Effector CD4-positive, alpha-beta T cell (primary cell): Measurements from ENCODE around the gene CARTPT. TPM values are rescaled to one million over a fixed set of nuclear protein-coding genes. Genes with fewer than 3 reads are reported as not detected.

ENCODE experiments used
- DNase-seq: peaks from one replicate; pipeline ENCODE4 v3.0.0-alpha.2; 2020
- total RNA-seq: gene quantifications from one replicate; lab custom pipeline; 2026; lab: John Stamatoyannopoulos, UW

The CARTPT gene
- total RNA-seq = not detected

DNA sequence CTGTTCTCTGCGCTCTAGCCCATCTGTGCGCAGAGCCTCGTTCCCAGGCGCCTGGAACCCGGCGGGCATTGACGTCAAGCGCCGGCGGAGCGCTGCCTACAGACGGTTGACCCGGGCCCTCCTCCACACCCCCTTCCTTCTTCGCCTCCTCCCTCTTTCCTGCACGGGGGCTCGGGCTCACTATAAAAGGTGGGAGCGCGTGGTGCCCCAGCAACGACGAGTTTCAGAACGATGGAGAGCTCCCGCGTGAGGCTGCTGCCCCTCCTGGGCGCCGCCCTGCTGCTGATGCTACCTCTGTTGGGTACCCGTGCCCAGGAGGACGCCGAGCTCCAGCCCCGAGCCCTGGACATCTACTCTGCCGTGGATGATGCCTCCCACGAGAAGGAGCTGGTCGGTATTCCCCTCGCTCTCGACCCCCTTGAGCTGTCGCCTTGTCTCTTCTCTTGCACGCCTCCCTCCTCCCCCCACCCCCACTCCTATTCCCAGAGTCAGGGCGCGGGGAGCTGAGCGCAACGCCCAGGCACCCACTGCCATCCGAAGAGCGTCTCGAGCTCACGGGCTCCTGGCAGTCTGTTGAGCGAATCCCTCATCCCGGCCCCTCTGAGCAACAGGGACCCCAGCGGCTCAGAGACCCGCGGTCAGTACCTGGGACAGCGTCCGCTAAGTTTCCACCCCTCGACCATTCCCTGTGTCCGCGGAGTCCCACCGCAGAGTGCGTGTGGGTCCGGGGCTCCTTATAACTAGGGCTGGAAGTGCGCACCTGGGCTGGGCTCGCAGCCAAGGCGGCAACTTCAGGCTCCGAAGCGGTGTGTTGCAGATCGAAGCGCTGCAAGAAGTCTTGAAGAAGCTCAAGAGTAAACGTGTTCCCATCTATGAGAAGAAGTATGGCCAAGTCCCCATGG is at the start of gene CARTPT:
Gene CARTPT (plus strand): TSS at position 213 of the 902 bp plus-strand sequence. CDS start 19 bp downstream, at position 232.
- no peak for DNase-seq

DNA sequence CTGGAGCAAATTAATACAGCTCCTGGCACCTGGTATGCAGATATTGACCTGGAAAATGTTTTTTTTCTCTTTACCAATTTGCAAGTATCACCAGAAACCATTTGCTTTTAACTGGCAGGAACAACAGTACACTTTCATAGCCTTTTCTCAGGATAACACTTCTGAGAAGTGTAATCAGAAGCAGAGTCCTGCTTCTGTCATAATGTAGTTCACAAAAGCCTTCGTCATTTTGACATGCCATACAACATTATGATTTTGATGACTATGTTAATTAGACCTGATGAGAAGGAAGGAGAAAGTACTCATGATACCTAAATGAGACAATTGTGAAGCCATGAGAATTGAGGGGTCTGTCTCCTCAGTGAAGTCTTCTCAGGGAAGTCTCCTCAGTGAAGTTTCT is 41.1 kb upstream of the CARTPT start:
- no peak for DNase-seq

- DNase-seq = no peak
Measured at GRCh38 chr5:71679714-71680113, 39.4 kb upstream of the CARTPT start.

- no peak for DNase-seq
Measured at GRCh38 chr5:71680510-71680909, 38.6 kb upstream of the CARTPT start.

DNA sequence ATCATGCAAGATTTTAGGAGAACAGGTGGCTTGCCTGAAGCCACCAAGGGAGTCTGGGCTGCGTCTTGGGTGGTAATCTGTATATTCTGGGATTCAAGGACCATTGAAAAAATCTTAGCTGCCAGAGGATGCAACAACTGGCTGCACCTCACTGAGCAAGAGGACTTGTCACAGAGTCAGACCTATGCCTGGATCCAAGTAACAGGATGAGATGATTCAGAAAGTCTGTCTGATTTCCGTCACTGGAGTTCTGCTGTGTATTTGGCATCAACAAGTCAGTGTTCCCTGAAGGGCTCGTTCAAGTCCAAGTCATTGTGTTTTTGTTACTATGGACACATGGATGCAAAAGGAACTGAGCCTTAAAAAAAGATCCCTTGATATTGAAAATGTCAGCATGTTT is 37.8 kb upstream of the CARTPT start:
- DNase-seq = no peak

- no peak for DNase-seq
Measured at GRCh38 chr5:71684309-71684708, 34.8 kb upstream of the CARTPT start.

DNA sequence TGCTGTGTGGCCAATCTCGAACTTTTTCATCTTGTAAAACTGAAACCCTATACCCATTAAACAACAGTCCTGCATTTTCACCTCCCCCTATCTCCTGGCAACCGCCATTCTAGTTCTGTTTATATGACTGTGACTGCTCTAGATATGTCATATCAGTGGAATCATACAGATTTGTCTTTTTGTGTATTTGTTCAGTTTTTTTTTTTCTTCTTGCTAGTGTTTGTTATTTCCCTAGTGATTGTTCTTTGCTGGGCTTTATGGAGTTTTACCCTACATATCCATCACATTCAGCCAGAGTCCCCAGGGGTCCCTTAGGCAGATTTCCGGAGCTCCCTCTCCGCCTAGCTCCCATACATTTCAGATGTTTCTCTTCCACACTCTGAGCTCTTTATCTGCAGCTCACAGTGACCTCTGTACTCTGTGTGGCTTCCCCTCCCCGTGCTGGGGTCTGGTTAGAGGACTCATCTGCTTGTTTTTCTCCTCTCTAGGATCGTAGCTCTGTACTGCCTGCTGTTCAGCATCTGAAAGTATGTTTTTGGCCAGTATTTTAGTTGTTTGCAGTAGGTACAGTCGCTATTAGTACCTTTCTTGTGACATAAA is 25.1 kb upstream of the CARTPT start:
- DNase-seq = no peak

DNA sequence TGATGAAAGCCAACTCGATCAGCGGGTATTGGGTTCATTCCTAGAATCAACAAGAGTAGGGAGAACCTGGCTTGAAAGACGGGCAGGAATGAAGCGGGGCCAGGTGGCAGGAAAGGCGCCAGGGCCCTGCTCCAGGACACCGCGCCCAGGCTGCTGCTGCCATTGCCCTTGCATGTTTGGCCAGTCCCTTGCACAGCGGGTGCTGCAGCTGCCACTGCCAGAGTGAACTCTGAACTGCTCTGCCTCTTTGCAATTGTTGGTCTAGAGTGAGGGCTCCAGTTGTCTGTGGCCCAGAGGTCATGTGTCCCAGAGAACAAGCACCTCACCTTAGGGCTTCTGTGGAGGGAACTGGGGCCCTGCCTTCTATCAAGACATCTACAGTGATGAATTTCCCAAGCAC is 24.0 kb upstream of the CARTPT start:
- DNase-seq = no peak

DNA sequence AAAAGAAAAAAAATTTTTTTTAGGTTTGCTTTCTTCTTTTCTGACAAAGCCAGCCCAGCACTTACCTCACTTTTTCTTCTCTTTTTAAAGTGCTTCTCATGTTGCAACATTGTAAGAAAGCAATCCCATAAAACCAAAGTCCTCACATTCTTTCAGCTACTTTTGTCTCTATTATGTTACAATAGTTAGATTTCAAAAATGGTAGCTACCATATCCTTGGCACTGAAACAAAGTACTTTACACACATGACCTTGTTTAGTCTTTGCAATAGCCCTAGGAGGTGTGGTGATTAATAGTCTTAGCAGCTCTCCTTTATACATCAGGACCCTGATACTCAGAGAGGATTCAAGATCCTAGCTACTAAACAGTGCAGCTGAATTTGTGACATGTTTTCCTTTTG is 23.5 kb upstream of the CARTPT start:
- DNase-seq = no peak

DNA sequence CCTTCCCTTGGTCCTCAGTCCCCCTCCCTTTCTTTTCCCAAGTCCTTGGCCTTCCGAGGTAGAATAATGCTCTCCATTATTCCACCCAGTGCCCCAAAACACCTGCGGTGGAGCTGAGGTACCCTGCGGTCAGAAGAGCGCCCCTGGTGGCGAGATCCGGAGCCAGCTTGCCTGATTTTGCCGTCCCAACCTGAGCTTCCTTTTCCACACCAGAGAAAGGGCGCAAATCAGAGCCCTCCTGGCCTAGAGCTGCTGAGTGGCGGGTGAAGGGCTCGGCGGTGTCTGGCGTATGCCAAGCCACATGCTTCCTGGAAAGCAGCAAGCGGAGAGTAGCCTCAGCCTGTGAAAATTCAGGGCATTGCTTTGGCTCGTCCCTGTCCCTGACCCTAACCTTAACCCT is 21.1 kb upstream of the CARTPT start:
- DNase-seq = no peak

- no peak for DNase-seq
Measured at GRCh38 chr5:71699233-71699632, 19.8 kb upstream of the CARTPT start.

GRCh38 chr5:71699751-71700150 is 19.3 kb upstream of the CARTPT start:
- DNase-seq = no peak

GRCh38 chr5:71700803-71701202 is 18.3 kb upstream of the CARTPT start:
- no peak for DNase-seq

- DNase-seq = no peak
Measured at GRCh38 chr5:71701407-71701806, 17.7 kb upstream of the CARTPT start.

DNA sequence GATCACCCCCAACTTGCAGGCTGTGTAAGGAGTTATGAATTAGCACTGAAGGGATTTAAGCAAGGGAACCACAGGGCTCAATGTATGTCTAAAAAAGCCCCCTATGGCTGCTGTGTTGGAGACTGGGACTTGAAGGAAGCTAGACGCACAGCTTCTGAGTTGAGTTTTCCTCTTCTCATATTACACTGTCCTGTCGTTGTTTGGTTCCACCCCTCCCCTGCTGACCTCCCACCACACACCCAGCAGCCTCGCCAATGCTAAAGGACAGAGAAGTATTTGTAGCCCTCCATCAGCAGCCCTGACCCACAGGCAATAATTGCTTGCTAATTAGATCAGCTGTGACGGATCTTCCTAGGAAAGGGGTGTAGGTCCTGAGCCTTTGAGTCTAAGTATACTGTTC is 15.1 kb upstream of the CARTPT start:
- no peak for DNase-seq

DNA sequence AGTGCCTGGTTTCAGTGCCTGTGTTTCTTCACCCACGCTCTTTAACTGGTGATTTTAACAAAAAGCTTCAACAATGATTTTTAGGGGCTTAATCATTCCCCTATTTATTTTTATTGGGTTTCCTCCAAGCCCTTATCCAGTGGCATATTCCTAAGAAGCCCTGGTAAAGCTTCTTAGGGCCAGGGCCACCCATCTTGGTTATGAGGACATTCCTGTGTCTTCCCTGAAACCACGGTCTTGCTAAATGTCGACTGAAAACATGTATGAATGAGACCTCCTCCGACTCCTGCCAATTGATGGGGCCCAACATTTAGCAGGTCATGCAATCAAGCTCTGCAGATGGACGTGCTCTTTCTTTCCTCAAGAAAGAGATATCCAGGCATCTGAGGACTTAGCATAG is 13.7 kb upstream of the CARTPT start:
- no peak for DNase-seq

- DNase-seq = no peak
Measured at GRCh38 chr5:71706906-71707305, 12.2 kb upstream of the CARTPT start.

DNA sequence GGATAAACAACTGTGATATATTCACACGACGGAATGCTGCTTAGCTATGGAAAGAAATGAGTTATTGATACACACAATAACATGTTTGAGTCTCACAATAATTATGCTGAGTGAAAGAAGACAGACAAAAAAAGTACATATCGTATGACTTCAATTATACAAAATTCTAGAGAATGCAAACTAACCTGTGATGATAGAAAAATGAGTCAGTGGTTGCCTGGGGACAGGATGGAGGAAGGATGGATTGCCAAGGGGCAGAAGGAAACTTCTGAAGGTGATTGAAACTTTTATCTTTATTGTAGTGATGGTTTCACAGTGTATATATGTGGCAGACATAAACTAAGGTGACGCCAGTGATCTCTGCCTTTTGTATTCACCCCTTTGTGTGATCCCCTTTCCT is 7.5 kb upstream of the CARTPT start:
- no peak for DNase-seq

DNA sequence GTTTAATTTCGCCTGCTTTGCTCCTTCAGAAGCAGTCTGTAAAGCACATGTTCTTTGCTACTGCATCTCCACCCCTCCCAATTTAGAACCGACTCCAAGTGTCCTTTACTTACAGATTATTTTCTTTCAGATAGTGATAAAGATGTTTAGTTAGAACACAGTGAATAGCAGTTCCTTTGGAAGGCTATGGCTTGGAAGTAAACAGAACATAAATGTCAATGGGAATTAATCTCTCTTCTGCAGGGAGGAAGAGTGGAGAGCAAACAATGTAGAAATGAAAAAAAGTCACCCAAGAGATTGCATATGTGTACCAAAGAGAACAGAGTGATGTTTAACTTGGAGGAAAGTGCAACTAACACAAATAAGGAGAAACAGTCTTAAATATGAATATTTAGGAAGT is 4.2 kb upstream of the CARTPT start:
- DNase-seq = no peak

- no peak for DNase-seq
Measured at GRCh38 chr5:71727978-71728377, 8.9 kb downstream of the CARTPT start.

DNA sequence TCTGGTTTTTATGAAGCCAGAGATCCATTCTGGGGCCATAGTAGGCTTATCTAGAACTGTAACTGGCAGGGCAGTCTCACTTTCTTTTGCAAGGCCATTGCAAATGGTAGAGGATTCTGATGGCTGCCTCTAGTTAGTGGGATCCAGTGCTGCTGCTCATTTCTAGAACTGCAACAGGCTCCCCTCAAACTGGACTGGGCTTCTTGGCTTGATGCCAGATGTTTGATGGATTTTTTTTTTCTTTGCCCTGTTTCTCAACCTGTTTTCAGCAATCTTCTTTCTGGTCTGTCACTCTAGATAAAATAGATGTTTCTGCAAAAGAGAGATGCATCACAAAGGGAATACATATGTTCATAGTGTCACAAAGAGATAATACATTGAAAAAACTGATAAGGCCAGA is 11.9 kb downstream of the CARTPT start:
- DNase-seq = no peak

DNA sequence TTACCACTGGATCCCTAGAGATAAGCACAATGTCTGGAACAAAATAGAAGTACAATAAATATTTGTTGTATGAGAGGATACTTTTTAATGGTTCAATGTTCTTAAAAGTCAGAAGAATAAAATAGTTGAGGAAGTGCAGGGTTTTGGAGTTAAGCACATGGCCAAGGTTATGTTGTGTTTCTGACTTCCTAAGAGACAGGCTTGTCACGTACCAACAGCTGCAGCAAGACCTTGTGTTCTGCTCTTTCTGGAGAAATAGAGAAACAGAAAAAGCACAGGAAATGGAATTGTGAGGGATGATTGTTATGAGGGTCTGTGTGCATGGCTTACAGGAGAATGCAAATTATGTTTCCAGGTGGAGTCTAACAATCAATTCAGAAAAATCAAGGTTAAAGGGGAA is 12.9 kb downstream of the CARTPT start:
- no peak for DNase-seq

DNA sequence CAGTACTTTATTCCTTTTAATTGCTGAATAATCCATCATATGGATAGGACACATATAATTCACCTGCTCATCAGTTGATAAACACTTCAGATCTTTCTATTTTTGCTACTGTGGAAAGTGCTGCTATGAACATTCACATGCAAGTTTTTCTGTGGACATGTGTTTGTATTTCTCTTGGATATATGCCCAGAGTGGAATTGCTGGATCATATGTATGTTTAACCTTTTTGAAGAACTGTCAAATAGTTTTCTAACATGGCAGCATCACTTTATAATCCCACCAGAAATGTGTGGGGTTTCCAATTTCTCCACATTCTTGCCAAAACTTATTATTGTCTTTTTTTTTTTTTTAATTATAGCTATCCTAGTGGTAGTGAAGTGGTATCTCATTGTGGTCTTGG is 15.1 kb downstream of the CARTPT start:
- no peak for DNase-seq

DNA sequence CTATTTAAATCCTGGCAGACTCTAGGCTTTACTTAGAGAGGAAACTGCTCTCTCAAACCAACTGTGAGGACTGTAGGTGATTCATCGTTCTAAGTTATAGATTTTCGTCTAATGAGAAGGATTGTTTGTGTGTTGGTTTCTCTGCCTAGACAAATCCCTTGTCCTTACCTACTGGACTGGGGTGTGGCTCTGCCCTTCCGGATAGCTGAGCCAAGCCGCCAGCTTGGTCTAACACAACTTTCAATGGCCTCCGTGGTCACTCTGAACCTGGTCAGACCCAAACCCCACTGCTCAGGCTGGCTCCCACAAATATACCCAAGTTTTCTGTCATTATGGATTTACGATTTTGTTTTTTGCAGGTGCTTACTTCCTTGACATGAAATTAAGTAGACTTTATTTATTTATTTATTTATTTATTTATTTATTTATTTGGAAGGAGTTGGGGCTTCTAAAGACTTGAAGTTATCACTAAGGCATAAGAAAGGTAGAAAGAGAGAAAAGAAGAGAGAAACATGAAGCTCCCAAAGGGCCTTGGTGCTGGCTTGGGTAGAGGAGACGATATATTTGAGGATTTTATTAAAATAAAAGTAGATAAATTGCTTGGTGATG is 19.0 kb downstream of the CARTPT start:
- no peak for DNase-seq
